ENCODE measurements around the gene NDUFAF5.

- TF ChIP-seq, protein P1, sequence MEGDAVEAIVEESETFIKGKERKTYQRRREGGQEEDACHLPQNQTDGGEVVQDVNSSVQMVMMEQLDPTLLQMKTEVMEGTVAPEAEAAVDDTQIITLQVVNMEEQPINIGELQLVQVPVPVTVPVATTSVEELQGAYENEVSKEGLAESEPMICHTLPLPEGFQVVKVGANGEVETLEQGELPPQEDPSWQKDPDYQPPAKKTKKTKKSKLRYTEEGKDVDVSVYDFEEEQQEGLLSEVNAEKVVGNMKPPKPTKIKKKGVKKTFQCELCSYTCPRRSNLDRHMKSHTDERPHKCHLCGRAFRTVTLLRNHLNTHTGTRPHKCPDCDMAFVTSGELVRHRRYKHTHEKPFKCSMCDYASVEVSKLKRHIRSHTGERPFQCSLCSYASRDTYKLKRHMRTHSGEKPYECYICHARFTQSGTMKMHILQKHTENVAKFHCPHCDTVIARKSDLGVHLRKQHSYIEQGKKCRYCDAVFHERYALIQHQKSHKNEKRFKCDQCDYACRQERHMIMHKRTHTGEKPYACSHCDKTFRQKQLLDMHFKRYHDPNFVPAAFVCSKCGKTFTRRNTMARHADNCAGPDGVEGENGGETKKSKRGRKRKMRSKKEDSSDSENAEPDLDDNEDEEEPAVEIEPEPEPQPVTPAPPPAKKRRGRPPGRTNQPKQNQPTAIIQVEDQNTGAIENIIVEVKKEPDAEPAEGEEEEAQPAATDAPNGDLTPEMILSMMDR (IDR thresholded peaks at IDR 0.05), result no peak
- no peak for TF ChIP-seq POLR2A (IDR thresholded peaks at IDR 0.05)
Measured at GRCh38 chr20:13765868-13766416, 18.9 kb upstream of the NDUFAF5 start.

All from esophagus squamous epithelium (tissue), 4 donors.